Activated CD8-positive, alpha-beta memory T cell treated with anti-CD3 and anti-CD28 coated beads, Interleukin-2, amount 50 U/mL, for 4 hours (primary cell): ENCODE results near the gene LAMA2.

ENCODE experiments used
- DNase-seq: peaks from one replicate; pipeline ENCODE4 v3.0.0-alpha.2; 2020

LAMA2 gene

DNA sequence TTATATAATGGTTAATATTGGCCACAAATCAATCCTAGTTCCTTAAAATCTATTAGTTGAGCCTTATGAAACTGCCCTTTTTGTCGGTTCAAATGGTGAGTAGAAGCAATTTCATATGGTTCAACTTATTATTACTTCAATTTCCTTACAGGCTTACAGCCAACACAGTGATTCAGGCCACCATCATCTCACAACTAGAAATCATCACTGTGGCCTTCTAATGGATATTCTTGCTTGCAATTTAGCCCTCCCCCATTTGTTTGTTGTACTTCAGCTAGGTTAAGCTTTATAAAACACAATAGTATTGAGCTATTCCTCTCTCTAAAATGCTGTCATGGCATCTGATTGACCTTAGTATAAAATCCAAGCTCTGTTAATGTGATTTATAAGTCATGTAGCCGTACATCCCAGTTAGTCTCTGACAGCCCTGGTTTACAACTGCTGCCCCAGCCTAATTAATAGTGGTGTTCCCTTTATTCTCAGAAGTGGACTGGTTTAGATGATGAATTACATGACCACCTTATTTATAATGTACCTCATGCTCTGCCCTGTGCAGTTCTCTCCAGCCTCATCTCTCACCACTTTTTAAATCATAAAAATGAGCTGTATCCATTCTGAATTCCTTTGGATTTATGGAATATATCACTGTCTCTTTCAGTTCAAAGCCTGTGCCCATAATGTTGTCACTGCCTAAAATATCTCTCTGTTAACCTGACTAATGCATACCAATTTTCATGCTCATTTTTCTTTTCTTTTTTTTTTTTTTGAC, 36.7 kb downstream of the LAMA2 start:
- no peak for DNase-seq

DNA sequence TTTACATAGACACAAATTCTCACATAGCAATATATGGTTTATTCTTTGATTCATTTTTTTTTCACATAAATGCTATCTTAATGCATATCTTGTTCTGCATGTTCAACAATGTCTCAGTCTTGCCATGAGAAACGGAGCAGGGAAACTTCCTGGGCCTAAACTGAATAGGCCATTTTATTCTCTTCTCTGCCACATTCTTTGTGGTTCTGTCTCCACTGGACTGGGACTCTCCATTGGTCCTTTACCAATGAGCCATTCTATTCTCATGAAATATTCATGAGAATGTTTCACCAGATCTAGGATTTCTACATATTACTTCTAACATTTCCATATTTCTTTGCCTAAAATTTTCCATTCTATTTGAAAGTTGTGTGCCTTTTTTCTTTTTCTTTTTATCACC, 42.8 kb downstream of the LAMA2 start:
- DNase-seq: no peak

GRCh38 chr6:128929869-128930268, 46.9 kb downstream of the LAMA2 start:
- DNase-seq: no peak

GRCh38 chr6:128930321-128930720, 47.4 kb downstream of the LAMA2 start:
- DNase-seq: no peak

- no peak for DNase-seq
Observed at GRCh38 chr6:128932061-128932460, 49.1 kb downstream of the LAMA2 start.

- no peak for DNase-seq
Observed at GRCh38 chr6:128950864-128951263, 67.9 kb downstream of the LAMA2 start.

GRCh38 chr6:128952902-128953301, 70.0 kb downstream of the LAMA2 start:
- DNase-seq: no peak

DNA sequence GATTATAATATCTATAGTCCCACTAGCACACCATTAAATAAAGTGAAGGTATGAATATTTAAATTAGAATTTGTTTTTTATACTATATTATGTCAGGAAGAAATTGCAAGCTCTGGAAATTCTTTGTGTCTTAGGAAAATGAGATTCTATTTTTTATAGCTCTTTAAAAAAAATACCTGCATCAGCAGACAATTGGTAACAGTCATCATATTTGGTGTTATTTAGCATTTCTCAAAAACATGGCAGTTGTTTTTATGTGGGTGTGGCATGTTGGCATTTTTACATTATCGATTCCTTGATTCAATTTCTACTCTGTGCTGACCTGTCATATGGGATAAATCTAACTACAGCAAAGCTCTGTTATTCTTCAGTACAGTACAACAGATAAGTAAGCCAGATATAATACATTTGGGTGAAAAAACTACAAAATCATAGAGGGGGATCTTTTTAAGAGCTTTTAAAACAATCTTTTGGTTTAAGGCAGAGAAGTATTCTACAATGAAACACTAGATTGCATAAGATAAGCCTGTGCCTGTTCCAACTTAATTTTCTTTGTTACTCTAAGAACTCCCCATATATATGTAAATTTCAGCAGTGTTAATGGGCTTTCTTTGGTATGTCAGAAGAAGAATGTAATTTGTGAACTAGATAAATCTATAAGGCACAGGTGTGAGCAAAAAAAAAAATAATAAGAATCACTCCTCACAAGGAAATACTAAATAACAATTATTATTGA, 71.5 kb downstream of the LAMA2 start:
- DNase-seq: no peak

DNA sequence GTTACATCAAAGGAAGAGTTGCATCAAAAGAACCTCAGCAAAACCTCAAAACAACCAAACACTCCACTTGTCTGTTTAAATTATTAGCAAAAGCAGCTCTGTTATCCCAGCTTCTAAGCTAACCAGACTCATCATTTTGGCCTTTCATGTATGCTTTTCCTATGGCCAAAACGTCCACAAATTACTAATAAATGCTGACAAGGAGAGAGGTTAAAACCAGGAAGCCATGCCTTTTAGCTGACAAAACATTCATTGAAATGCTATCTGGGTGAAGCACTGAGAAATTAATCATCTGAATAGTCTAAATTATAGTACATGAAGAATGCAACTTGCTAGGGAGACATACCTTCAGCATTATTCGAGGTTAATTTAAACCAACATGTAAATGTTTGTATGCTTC, 80.6 kb downstream of the LAMA2 start:
- no peak for DNase-seq

DNA sequence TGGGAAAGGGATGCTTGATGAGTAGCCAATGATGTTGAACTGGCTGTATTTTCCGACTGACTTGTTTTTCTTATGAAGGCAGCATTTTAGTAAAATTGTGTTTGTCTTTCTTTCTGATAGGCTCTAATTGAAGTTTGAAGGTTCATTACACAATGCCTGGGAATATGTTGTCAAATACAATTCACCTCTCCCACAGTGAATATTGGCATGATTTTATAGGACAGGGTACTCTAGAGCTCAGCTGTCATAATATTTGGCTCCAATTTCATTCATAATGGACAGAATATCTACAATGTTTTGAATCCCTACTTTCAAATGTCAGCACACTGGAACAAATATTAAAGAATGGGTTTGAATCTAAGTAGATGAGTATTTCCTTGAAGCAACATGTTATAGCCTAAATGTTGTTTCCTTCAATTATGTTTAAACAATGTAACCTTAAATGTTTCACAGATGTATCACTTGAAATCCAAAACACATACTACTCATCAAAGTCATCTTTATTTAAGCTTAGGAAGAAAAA, 81.4 kb downstream of the LAMA2 start:
- no peak for DNase-seq

GRCh38 chr6:128964771-128965170, 81.8 kb downstream of the LAMA2 start:
- no peak for DNase-seq

DNA sequence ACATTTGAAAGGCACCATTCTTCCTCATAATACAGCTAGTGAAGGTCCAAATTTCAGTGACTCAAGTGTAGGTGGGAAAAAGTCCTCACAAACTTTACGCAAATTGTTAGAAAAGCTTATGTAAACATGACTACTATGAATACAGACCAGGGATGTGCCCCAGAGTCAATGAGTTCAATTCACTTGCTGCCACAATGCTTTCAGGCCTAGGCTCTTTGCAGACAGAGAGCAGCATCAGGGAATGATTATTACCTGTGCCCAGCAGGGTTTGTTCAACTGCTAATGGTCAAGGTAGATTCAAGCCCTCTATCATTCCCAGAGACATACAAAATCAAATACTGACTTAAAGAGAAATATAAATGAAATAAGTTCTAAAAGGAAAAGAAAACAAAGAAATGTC, 84.0 kb downstream of the LAMA2 start:
- DNase-seq: no peak

DNA sequence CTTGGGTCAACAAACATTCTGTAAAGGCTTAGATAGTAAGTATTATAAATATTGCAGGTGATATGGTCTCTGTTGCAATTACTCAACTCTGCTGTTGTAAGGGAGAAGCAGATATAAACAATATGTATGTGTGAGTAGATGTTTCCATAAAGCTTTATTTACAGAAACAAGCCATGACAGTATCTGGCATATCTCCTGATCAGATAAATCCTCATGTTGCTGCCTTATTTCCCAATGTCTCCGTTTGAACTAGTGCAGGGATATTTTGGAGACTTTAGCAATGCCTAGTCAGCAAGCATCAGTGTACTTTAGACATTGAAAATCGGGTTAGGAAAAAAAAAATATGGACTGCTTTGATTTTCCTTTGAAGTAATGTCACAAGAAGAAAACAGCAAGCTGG, 96.1 kb downstream of the LAMA2 start:
- DNase-seq: no peak

DNA sequence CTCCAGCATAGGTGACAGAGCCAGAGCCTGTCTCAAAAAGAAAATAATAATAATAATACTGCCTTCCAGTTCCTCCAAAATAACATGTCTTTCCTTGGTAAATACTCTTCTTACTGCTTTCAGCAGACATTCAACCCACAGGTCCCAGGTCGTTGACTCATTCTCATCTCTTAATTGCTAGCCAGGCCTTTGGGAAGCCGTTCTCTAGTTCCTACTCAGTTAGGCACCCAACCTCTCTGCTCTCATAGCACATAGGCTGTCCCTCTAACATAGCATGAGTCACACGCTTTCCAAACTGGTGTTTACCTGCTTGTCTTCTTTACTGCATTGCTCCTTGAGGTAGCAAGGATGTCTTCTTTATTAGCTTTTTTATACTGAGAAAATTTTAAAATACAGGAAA, 98.8 kb downstream of the LAMA2 start:
- DNase-seq: no peak

DNA sequence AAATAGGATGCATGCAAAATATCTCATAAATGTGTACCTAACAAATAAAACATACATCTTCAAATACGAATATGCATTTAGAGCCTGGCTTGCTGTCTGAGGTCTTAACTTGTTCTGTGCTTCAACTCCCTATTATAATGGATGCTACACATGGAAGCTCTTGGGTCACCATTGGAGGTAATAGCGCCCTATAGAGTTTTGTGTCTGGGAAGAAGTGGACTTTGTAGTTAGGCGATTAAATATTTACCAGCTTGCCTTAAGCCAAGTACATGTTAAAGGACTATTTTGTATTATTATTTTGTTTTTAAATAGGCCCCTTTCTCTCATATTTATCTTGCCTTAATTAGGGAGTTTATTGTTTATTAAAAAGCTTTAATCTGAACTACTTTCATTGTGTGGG, 107.4 kb downstream of the LAMA2 start:
- no peak for DNase-seq

- DNase-seq: no peak
Observed at GRCh38 chr6:128990915-128991314, 108.0 kb downstream of the LAMA2 start.

DNA sequence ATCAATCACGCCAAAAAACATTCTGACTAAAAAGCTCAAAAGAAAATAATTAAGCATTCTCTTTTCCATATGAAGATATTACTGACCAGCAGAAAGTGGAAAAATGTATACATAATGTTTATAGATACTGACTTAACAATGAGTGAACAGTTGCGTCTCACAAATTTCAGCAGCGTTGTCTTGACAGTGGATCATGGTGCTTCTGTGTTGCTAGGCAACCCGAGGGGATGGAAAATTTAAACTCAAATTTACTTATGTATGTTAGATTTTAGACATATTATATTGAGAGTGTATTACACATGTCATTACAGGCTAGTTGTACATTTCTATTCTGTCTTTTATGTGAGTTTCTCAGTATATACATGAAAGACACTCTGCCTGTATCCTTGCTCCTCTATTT, 110.2 kb downstream of the LAMA2 start:
- DNase-seq: no peak

DNA sequence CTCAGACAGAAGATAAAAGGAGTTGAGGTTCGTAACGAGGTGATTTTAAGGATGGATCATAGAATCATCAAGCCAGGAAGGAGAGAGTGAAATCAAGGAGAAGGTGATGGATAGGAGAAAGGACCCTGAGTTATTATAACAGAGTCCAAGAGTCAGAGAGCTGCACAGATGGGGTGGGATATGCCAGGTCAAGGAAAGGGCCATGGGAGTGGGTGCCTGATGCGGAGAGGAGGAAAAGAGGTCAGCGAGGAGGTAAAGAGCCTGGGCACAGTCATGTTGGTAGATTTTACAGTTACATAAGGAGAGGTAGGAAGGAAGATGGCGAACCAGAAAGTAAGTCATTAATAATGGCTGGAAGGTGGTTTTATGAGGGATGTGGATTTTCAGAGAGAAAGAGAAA, 114.9 kb downstream of the LAMA2 start:
- no peak for DNase-seq

DNA sequence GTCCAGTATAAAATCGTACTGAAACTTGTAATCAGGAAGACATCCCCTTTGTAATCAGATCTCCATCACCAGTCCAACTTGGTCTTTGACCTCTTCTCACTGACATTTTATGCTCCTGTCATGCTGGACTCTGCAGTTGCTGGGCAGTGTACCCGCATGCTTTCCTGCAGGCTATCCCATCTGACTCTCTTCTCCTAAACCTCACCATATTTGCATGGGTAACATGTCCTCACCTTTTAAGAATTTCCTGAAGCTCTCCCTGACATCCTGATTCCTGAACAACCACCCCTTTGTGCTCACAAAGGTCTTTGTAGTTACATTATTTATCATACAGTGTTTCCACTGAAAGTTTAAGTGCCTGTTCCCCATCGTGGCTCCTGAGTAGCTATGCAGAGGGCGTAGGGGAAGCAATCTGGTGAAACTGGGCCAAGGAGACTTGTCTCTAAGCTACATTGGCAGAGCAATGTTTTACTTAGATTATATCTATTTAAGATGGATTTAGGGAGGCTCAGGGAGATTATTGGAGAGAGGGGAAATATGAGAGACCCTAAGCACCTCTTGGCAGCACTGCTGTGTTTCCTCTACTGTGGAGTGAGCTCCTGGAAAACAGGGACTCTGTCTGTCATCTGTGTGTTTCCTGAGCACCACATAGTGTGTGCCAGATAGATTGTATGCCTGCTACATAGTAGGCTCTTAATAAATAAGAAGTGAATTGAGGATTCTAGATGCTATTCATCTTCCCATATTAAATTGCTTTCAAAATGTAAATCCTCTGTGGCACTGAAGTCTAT, 124.0 kb downstream of the LAMA2 start:
- no peak for DNase-seq

GRCh38 chr6:129007701-129008373, 124.9 kb downstream of the LAMA2 start:
- no peak for DNase-seq

- DNase-seq: no peak
Observed at GRCh38 chr6:129008591-129008990, 125.7 kb downstream of the LAMA2 start.

GRCh38 chr6:129009851-129010250, 126.9 kb downstream of the LAMA2 start:
- no peak for DNase-seq

- no peak for DNase-seq
Observed at GRCh38 chr6:129014302-129014701, 131.4 kb downstream of the LAMA2 start.
